ENCODE data around the gene ATF1.

- TF ChIP-seq, protein P1, sequence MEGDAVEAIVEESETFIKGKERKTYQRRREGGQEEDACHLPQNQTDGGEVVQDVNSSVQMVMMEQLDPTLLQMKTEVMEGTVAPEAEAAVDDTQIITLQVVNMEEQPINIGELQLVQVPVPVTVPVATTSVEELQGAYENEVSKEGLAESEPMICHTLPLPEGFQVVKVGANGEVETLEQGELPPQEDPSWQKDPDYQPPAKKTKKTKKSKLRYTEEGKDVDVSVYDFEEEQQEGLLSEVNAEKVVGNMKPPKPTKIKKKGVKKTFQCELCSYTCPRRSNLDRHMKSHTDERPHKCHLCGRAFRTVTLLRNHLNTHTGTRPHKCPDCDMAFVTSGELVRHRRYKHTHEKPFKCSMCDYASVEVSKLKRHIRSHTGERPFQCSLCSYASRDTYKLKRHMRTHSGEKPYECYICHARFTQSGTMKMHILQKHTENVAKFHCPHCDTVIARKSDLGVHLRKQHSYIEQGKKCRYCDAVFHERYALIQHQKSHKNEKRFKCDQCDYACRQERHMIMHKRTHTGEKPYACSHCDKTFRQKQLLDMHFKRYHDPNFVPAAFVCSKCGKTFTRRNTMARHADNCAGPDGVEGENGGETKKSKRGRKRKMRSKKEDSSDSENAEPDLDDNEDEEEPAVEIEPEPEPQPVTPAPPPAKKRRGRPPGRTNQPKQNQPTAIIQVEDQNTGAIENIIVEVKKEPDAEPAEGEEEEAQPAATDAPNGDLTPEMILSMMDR (IDR thresholded peaks at IDR 0.05) = no peak
- no peak for TF ChIP-seq POLR2A (IDR thresholded peaks at IDR 0.05)
These were observed 43.4 kb upstream of the ATF1 start for GRCh38 chr12:50720501-50720900.
